Measurements from ENCODE around the gene PGAP3.

DNA sequence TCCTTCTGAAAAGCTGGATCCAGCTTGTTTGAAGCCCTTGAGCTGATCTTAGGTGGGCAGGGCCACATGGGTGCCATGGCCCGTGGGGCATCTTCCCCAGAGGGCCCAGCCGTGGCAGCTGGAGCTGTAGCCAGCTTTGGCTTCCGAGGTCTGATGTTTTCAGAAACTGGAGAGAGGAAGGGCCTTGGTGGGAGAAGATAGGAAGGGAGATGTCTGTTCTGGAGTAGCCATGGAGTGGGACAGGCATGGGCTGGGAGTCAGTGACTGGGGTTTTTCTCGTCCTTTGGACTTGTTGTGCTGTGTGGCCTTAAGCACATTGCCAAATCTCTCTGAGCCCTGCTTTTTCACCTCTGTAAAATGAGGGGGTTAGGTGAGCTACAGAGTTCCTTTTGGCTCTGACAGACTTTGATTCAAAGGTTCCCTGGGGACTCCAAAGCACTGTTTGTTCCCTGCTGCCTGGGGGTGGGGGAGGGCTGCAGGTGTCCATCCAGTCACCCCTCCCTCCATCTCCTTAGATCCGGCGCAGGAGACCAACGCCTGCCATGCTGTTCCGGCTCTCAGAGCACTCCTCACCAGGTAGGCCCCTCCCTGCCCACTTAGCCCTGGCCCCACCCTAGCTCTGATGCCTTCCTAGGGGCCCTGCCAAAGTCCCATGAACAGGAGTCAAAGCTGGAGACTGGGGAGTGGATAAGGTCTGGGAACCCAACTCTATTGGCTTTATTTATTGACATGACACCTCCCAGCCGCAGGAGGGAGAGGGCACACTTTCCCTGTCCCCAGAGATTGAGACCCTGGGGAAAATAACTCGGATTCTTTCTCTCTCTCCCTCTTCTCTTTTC lies 59.0 kb downstream of the PGAP3 start:
- TF ChIP-seq CTCF (IDR thresholded peaks at IDR 0.05) (no peak), POLR2A (IDR thresholded peaks at IDR 0.05) (no peak), POLR2AphosphoS5 (IDR thresholded peaks at IDR 0.05) (no peak), EP300 (IDR thresholded peaks at IDR 0.05) (no peak)
